BLaER1 treated with 17β-estradiol and CSF1 and Interleukin-3, amounts not matched to agents 10 nM and 100 nM (cell line): ENCODE measurements around the gene ZNRF3.

Experiments
- H3K27ac ChIP-seq, 11 experiments: shearing (Covaris generic); formaldehyde crosslinking; 2 replicates each; pipeline ENCODE4 v1.8.1; 2022
- H3K27me3 ChIP-seq, 11 experiments: shearing (Covaris generic); formaldehyde crosslinking; 2 replicates each; pipeline ENCODE4 v1.8.1; 2022
- H3K36me3 ChIP-seq, 11 experiments: shearing (Covaris generic); formaldehyde crosslinking; 2 replicates each; pipeline ENCODE4 v1.8.1; 2022
- H3K4me1 ChIP-seq, 10 experiments: shearing (Covaris generic); formaldehyde crosslinking; 2 replicates each; pipeline ENCODE4 v1.8.1; 2022
- H3K4me2 ChIP-seq, 11 experiments: shearing (Covaris generic); formaldehyde crosslinking; 2 replicates each; pipeline ENCODE4 v1.8.1; 2022
- H3K4me3 ChIP-seq, 10 experiments: shearing (Covaris generic); formaldehyde crosslinking; 2 replicates each; pipeline ENCODE4 v1.8.1; 2022
- H3K9ac ChIP-seq, 11 experiments: shearing (Covaris generic); formaldehyde crosslinking; 2 replicates each; pipeline ENCODE4 v1.8.1; 2022
- H3K9me3 ChIP-seq, 11 experiments: shearing (Covaris generic); formaldehyde crosslinking; replicated peaks in 1 of 11; 2 replicates each; pipeline ENCODE4 v1.8.1; 2022
- H4K20me1 ChIP-seq, 11 experiments: shearing (Covaris generic); formaldehyde crosslinking; 2 replicates each; pipeline ENCODE4 v1.8.1; 2022
- Cebpa-rat ChIP-seq, 11 experiments: shearing (Covaris generic); IDR thresholded peaks; 2 replicates each; pipeline ENCODE4 v1.8.1; 2022

ZNRF3 gene

DNA sequence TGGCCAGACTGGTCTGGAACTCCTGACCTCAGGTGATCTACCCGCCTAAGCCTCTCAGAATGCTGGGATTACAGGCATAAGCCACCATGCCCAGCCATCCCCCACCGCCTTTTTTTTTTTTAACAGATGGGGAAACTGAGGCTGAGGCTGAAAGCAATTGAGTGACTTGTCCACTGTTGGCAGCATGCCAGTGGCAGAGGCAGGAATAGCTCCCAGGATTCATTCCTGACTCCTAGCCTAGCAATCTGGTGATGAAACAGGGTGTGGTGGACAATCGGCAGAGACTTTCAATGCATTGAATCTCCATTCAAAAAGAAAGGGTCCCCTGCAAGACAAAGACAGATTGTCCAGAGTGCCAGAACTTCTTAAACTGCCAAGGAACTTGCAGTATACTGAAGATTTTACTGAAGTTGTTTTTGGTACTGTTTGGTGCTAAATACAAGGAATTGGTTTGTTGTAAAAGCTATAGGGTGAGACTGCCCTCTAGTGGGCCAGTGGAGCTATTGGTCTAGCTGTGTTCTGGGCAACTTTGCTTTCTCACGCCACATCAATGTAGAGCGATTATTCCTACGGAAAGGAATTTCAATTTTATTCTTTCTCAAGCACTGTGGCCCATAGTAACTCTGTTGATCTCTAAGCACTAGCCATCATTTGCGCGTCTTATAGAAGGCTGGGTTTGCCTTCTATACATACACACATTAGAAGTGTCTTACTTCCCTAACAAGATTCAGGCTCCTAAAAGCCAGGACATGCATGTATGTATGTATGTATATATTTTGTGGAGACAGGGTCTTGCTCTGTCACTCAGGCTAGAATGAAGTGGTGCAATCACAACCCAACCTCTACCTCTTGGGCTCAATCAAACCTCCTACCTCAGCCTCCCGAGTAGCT lies 157.3 kb downstream of the ZNRF3 start:
- Histone ChIP-seq H3K4me1 (peaks cover 0 to 10% (median 8%) of the 10 kb centered on the region in 10 experiments; a peak in 13 of 20 replicates), H3K9ac (peak overlapping the region in 1 of 11 experiments; percentile 26; a peak in 1 of 22 replicates), H3K27me3 (no peaks in the 10 kb centered on the region), H3K36me3 (peaks cover 0 to 33% (median 17%) of the 10 kb centered on the region in 11 experiments; a peak in 17 of 22 replicates), H3K27ac (no peak overlapping the region), H3K4me3 (no peak overlapping the region), H3K9me3 (no peaks in the 10 kb centered on the region), H4K20me1 (peaks cover 0 to 52% (median 23%) of the 10 kb centered on the region in 11 experiments; a peak in 13 of 22 replicates), H3K4me2 (peak overlapping the region in 1 of 11 experiments; percentile 12; a peak in 2 of 22 replicates)
- TF ChIP-seq Cebpa-rat (IDR thresholded peaks at IDR 0.05), result no peak

DNA sequence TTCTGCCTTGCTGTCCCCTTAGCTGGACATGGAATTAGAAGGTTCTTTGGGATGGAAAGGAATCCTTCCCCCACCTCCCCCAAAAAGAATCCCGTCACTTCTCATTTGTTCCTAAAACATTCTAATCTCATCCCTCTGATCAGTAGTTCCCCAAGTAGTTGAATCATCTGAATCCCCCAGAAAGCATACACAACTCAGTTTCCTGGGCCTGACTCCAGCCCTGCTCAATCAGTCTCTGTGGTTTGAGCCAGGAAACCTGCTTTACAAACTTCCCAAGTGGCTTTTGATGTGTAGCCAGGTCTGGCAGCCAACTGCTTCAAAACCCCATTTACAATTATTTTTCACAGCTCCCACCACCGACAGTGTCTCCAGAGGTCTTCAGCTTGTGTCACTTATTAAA lies 158.0 kb downstream of the ZNRF3 start:
- no peak for TF ChIP-seq Cebpa-rat (IDR thresholded peaks at IDR 0.05)
- Histone ChIP-seq H3K9me3 (no peaks in the 10 kb centered on the region), H3K9ac (peak overlapping the region in 2 of 11 experiments; percentile 6 to 26; a peak in 2 of 22 replicates), H3K4me3 (no peak overlapping the region), H3K36me3 (peaks cover 1 to 41% (median 25%) of the 10 kb centered on the region in 11 experiments; a peak in 19 of 22 replicates), H3K4me2 (peak overlapping the region in 3 of 11 experiments; percentile 12 to 41 (median 28); a peak in 3 of 22 replicates), H3K27me3 (no peaks in the 10 kb centered on the region), H4K20me1 (peaks cover 0 to 48% (median 23%) of the 10 kb centered on the region in 11 experiments; a peak in 13 of 22 replicates), H3K27ac (no peak overlapping the region), H3K4me1 (peaks cover 0 to 10% (median 8%) of the 10 kb centered on the region in 10 experiments; a peak in 13 of 20 replicates)

DNA sequence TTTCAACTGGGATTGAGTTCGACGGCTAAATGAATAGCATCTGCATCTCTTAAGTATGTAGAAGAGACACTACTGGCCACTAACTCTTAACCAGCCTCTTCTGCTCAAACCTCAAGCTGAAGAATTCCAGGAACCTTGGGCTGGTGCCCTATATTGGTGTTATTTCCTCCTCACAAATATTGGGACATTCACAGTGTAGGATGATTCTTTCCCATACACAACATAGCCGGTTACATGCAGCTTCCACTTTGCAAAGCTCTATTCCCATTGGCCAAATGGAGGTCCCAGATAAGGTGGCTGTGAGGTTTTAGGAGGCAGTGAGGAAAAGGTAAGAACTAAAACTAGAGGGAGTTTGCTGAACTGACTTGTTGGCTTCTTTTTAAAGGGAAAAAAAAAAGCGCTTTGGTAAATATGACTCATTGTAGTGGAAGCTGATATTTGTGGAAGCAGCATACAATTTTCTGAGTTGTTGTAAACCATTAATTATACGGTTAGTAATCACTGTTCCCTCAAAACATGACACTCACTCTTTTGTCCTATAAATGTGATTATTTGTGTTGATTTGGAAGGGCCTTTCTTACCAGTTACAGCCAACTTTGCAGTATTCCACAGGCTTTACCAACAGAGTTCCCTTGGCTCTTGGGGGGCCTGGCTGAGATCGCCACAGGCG lies 160.7 kb downstream of the ZNRF3 start:
- Histone ChIP-seq H4K20me1 (peaks cover 0 to 37% (median 11%) of the 10 kb centered on the region in 11 experiments; a peak in 11 of 22 replicates), H3K4me1 (peaks cover 0 to 10% (median 8%) of the 10 kb centered on the region in 10 experiments; a peak in 13 of 20 replicates), H3K9ac (no peak overlapping the region), H3K27ac (no peak overlapping the region), H3K27me3 (no peaks in the 10 kb centered on the region), H3K36me3 (peaks cover 19 to 67% (median 50%) of the 10 kb centered on the region in 11 experiments), H3K4me3 (no peak overlapping the region), H3K4me2 (no peak overlapping the region), H3K9me3 (no peaks in the 10 kb centered on the region)
- TF ChIP-seq Cebpa-rat (IDR thresholded peaks at IDR 0.05), result no peak

- no peak overlapping the region for H3K4me2 ChIP-seq
- no peaks in the 10 kb centered on the region for H3K9me3 ChIP-seq
- H3K36me3 ChIP-seq, result peaks cover 26 to 74% (median 57%) of the 10 kb centered on the region in 11 experiments
- H3K4me3 ChIP-seq, result no peak overlapping the region
- no peak for TF ChIP-seq Cebpa-rat (IDR thresholded peaks at IDR 0.05)
- H4K20me1 ChIP-seq, result peaks cover 0 to 31% (median 8%) of the 10 kb centered on the region in 11 experiments; a peak in 10 of 22 replicates
- no peaks in the 10 kb centered on the region for H3K27me3 ChIP-seq
- H3K27ac ChIP-seq, result no peak overlapping the region
- no peak overlapping the region for H3K9ac ChIP-seq
- H3K4me1 ChIP-seq, result peaks cover 0 to 10% (median 8%) of the 10 kb centered on the region in 10 experiments; a peak in 13 of 20 replicates
Observed at GRCh38 chr22:29044657-29045176, 161.3 kb downstream of the ZNRF3 start.

GRCh38 chr22:29048822-29049654 lies 165.7 kb downstream of the ZNRF3 start:
- Histone ChIP-seq H3K4me1 (no peaks in the 10 kb centered on the region), H3K4me3 (no peak overlapping the region), H4K20me1 (peaks cover 0 to 35% (median 0%) of the 10 kb centered on the region in 11 experiments; a peak in 12 of 22 replicates), H3K36me3 (peaks cover 36 to 75% (median 68%) of the 10 kb centered on the region in 11 experiments), H3K27ac (no peak overlapping the region), H3K4me2 (no peak overlapping the region), H3K9ac (no peak overlapping the region), H3K9me3 (no peaks in the 10 kb centered on the region), H3K27me3 (no peaks in the 10 kb centered on the region)
- no peak for TF ChIP-seq Cebpa-rat (IDR thresholded peaks at IDR 0.05)

- peaks cover 0 to 40% (median 6%) of the 10 kb centered on the region in 11 experiments; a peak in 13 of 22 replicates for H4K20me1 ChIP-seq
- peaks cover 29 to 68% (median 61%) of the 10 kb centered on the region in 11 experiments for H3K36me3 ChIP-seq
- H3K9ac ChIP-seq, result no peak overlapping the region
- peaks cover 0 to 5% (median 0%) of the 10 kb centered on the region in 10 experiments; a peak in 5 of 20 replicates for H3K4me1 ChIP-seq
- no peak for TF ChIP-seq Cebpa-rat (IDR thresholded peaks at IDR 0.05)
- no peak overlapping the region for H3K27ac ChIP-seq
- H3K4me2 ChIP-seq, result no peak overlapping the region
- no peaks in the 10 kb centered on the region for H3K9me3 ChIP-seq
- no peak overlapping the region for H3K4me3 ChIP-seq
- H3K27me3 ChIP-seq, result 0 out of 22 replicates have a peak, but pooled peaks cover 0 to 4% (median 0%) of the 10 kb centered on the region in 11 experiments
Observed at GRCh38 chr22:29049655-29050263, 166.4 kb downstream of the ZNRF3 start.

- Histone ChIP-seq H4K20me1 (peaks cover 0 to 40% (median 6%) of the 10 kb centered on the region in 11 experiments; a peak in 13 of 22 replicates), H3K4me1 (peaks cover 0 to 12% (median 6%) of the 10 kb centered on the region in 10 experiments; a peak in 15 of 20 replicates), H3K36me3 (peaks cover 28 to 61% (median 54%) of the 10 kb centered on the region in 11 experiments), H3K9ac (no peak overlapping the region), H3K4me2 (no peak overlapping the region), H3K27me3 (0 out of 22 replicates have a peak, but pooled peaks cover 0 to 5% (median 0%) of the 10 kb centered on the region in 11 experiments), H3K4me3 (no peak overlapping the region), H3K27ac (no peak overlapping the region), H3K9me3 (no peaks in the 10 kb centered on the region)
- no peak for TF ChIP-seq Cebpa-rat (IDR thresholded peaks at IDR 0.05)
Observed at GRCh38 chr22:29050457-29050856, 167.1 kb downstream of the ZNRF3 start.
